Measurements from ENCODE around the gene DNAH11. TPM values are rescaled to one million over a fixed set of nuclear protein-coding genes. Genes with fewer than 3 reads are reported as not detected.

DNAH11 gene
- total and polyA plus RNA-seq, 2 of the 8 experiments (the other 6 are each of a cell fraction or from before 2014, with no cell fraction given) = 1.8 to 4.9 TPM

DNA sequence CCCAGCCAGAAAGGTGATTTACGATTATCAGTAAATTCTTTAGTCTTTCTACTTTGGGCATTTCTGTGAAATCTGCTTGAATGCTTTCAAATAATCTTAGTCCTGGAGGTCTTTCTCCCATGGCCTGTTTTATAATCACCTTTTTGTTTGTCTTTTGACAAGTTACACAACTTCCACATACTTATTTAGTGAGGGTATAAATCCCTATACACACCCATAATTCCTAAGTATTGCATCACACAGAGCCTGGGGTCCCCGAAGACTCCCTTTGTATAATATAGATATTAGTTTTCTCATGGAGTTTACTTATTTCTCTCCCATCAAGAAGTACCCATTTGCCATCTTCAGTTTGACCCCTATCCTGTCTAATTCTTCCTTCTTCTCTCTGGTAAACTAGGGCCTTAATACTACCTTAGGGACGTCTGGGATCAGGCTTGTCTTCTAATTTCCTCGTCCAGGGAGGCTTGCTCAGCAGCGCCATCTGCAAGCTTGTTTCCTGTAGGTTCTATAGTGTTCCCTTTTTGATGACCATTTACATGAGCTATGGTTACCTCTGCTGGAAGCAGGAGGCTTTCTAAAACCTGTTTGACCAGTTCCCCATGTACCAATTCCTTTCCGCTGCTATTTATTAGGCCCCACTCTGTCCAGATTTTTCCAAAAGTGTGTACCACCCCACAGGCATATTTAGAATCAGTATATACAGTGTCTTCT is 8.1 kb downstream of the DNAH11 start (continued):
- TF ChIP-seq RAD21 (IDR thresholded peaks at IDR 0.05 in 1 of 2, conservative IDR thresholded peaks at IDR 0.05 in 1 of 2; ENCODE audit: low read depth in 2 of 2, low read length in 2 of 2) = peak; percentile 48 to 58
